CD4-positive, alpha-beta T cell treated with Interferon gamma for 1 hour (primary cell): ENCODE data around the gene TAS1R3.

Source experiments
- DNase-seq: peaks from one replicate; pipeline ENCODE4 v3.0.0-alpha.2; 2020

The TAS1R3 gene

GRCh38 chr1:1295154-1295923 lies 35.7 kb upstream of the TAS1R3 start:
- no peak for DNase-seq

DNA sequence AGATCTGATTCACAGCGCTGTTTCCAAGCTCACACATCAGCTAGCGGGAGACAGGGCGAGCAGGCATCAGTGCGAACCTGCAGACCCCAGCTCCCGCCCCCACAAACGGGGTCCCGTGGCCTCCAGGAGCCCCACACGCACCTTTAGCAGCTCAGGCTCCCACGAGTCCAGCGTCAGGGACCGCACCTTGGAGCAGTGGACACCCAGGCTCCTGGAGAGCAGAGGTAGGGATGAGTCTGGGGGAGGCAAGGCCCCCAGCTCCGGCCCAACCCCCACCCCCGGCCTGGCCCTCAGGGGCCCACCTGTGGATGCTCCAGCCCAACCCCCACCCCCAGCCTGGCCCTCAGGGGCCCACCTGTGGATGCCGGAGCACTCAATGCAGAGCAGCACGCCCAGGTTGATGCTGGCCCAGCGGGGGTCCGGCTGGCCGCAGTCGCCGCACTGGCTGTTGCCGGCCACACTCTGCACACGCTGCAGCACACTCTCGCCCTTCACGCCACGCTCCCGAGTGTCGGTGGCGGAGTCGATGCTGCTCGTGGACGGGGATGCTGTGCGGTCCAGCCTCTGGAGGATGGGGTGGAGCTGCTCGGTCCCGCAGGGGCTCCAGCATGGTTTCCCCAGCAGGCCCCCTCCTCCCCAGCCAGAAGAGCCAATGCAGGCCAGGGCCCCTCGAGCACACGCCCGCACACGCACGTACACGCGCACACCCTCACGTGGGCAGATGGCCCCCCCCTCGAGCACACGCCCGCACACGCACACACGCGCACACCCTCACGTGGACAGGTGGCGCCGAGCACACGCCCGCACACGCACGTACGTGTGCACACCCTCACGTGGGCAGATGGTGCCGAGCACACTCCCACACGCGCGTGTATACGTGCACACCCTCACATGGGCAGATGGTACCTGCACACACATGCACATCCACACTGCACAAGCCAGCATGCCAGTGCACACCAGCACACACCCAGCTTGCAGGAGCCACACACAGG lies 34.7 kb upstream of the TAS1R3 start:
- DNase-seq: no peak

- no peak for DNase-seq
These were observed 33.2 kb upstream of the TAS1R3 start for GRCh38 chr1:1297802-1298424.

DNA sequence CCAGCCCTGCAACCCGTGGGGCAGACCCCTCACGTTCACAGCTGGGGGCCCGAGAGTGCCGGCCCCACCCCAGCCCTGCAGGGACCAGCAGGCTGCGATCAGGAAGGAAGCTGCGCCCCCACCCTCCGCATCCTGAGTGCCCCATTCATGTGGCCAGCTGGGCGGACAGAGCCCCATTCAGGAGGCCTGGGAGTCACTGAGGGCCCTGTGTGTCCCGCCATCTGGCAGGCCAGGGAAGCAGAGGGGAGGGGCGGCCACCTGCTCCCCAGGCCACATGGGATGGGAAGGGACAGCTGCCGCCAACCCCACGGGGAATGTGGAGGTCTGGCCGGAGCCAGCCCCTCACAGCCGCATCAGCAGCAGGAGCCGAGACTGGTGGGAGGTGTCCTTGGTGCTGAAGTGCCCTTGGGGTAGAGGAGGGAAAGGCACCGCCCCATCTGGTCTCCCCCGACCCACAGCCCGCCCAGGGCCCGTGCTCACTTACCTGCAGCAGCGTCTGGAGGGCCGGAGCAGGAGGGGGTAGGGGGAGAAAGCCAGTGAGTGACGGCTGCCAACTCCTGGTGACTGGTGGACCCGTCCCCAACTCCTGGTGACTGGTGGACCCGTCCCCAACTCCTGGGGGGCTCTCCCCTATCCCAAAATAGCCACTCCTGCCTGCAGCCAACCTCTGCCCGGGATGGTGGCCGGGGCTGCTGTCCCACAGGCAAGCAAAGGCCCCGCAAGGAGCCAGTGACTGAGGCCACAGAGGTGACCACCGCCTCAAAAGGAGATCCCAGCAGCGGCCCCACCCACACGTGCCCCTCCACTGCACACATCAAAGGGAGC lies 32.0 kb upstream of the TAS1R3 start:
- no peak for DNase-seq

GRCh38 chr1:1299686-1300351 lies 31.3 kb upstream of the TAS1R3 start:
- no peak for DNase-seq

- no peak for DNase-seq
These were observed 30.7 kb upstream of the TAS1R3 start for GRCh38 chr1:1300352-1300739.

GRCh38 chr1:1302006-1302430 lies 29.1 kb upstream of the TAS1R3 start:
- no peak for DNase-seq

DNA sequence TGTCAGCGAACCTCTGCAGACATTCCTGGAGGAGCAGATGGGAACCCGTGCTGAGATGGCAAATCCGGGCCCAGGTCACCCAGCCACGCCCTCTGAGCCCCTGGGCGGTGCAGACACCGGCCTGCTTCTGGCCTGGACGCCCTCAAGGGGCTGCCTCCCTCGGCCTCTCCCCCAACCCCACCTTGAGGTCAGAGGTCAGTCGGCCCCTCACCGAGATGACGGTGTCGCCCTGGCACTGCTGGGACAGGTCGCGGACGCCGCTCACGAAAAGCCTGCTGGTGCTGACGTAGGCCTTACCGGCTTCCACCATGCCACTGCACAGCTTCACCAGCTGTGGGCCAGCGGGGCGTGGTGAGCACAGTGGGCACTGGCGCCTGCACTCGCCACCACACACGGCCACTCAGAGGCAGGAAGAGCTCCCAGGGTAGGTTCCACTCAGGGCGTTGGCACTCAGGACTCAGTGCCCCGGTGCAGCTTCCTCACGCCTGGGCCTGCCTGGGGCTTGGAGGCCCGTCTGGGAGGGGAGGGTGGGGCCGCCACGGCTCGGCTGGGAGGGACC lies 28.1 kb upstream of the TAS1R3 start:
- no peak for DNase-seq

DNA sequence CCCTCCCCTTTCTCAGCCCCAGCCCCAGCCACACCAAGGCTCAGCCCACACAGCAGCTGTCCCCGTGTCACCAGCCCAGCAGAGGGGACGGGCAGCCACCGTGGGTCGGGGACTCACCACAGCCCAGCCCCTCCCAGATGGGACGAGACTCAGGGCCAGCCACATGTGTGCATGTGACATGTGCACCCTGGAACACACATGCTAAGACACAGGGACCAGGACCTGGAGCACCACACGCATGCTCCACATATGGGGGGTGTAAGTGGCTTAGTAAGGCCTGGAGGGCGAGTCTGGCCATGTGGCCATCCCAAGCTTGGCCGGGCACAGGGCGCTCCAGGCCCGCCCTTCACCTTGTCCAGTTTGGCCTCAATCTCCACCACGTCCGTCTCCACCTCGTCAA lies 27.3 kb upstream of the TAS1R3 start:
- no peak for DNase-seq

DNA sequence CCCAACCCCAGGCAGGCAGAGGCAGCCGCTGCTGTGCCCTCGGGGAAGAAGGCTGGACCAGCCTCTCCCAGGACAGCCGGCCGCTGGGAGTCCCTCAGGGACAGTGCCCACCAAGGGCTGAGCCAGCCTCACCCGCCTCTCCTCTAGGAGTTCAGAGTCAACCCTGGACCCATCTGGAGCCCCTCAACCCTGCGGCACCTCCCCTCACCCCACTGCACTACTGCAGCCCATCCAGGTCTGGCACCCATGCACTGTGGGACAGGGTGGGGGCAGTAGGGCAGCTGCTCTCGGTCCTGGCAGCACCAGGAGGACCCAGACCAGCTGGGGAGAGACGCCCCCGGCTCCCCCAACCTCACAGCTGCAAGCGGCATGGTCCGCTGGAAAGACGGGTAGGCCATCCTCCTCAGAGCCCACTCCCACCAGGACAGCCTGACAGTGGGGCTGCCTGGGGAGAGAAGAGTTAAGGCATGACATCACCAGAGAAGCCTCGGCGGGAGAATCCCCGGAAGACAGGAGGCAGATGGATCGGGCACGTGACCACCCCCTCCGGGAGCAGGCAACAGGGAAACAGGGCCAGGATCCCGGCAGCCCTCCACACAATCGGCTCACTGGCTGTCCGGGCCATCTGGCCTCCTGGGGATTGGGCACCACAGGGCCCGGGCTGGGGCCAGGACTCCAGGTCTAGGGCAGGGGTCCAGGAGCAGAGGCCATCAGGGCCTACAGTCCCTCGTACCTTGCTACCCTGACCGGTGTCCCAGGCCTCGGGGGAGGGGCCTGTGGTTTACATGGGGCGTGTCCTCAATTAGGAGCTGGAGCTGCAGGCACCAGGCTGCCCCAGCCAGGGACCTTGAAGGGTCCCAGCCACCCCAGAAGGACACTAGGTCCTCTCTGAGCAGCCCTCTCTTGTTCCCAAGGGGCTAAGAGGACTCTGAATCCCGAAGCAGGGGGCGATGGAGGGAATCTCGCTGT lies 26.5 kb upstream of the TAS1R3 start:
- no peak for DNase-seq

DNA sequence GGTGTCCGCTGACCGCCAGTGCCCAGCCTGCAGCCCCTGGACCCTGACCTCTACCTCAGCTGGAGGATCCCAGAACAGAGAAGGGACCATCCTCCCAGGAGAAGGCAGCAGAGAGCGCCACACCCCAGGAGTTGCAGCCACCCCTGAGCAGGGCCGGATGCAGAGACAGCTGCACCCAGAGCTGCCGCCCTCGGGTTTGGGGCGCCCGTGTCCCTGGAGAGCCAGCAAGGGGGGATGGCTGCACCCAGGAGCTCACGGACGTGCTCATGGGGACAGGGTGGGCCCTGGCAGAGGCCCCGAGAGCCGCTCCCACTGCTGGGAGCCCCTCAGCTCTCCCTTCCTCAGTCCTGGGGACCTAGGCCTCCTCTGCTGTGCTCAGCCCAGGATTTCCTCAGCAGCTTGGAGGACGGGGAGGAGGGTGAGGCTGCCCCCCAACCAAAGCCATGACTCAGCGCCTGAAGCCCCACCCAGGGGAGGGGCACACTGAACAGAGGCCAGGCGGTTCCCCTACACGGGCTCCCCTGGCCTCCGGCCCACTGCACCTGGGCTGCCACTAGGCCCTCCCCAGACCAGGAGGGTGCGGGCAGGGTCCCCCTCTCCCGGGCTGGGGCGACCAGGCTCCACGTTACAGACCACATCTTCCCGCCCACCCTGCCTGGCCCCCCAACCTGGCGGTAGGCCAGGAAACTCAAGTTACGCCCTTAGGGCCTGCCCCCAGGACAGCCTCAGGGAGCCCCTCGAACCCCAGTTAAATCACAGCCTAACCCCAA lies 25.6 kb upstream of the TAS1R3 start:
- peak; percentile 64 for DNase-seq

DNA sequence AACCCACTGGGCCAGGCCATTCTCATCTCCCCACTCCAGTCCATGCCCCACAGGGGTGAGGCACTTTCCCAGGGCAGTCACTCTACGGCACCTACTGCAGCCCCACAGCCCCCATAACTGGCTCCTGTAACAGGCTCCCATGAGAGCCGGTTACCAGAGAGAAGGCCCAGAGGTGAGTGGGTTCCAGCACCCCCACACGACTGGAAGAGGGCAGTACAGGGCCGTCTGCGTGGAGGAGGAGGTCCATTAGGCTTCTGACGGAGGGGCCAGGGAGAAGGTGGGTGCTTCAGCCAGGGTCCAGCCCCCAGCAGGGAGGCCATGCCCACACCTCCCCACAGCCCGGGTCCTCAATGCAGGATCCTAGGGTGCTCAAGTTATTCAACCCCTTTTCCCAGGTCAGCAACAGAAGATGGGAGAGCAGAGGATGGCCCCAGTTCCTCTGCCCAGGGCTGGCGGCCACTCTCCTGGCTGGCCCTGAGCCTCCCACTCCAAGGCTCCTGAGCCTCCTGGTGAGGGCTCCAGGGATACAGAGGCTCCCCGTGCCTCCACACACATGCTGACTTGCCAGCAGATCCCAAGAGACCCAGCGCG lies 24.9 kb upstream of the TAS1R3 start:
- DNase-seq: no peak

- no peak for DNase-seq
These were observed 24.3 kb upstream of the TAS1R3 start for GRCh38 chr1:1306661-1307260.

- DNase-seq: no peak
These were observed 23.7 kb upstream of the TAS1R3 start for GRCh38 chr1:1307261-1307922.

GRCh38 chr1:1307923-1308755 lies 22.9 kb upstream of the TAS1R3 start, which contains the start of the genes ACAP3 and PUSL1:
ACAP3 (minus strand) TSS chr1:1307930; CDS start chr1:1307815, 115 bp downstream.
PUSL1 (plus strand) TSS chr1:1308597; CDS start chr1:1308644, 47 bp downstream.
- DNase-seq: peak; percentile 90

- DNase-seq: no peak
These were observed 22.3 kb upstream of the TAS1R3 start for GRCh38 chr1:1308756-1309250.
